Stomach (tissue), 19 donors: ENCODE measurements around the gene SERINC5. TPM values are rescaled to one million over a fixed set of nuclear protein-coding genes. Genes with fewer than 3 reads are reported as not detected.
"Not testable (repeated sequence)": the region's sequence is repeated elsewhere in the genome, so short reads cannot be mapped to it uniquely, and the experiment has no call there.

Experiments used
- DNase-seq, 2 donors: peaks; one replicate each; pipeline versions ENCODE4 v3.0.0 to v3.0.0-alpha.2; 2013 to 2019
- H3K27ac ChIP-seq, 5 donors: fragments of 200-600 bp in 4 of 5; sonication (generic) in 4 of 5; one replicate each; pipeline ENCODE4 v1.5.1; 2013 to 2019; ENCODE audit warnings: mild to moderate bottlenecking in 1 of 5, moderate library complexity in 1 of 5
- H3K27me3 ChIP-seq, 3 donors: fragments of 200-600 bp; sonication (generic); one replicate each; pipeline ENCODE4 v1.5.1; 2017 to 2019; ENCODE audit warnings: mixed run types in 1 of 3
- H3K36me3 ChIP-seq, 4 donors: fragments of 200-600 bp; sonication (generic); 1 replicate in 3 of 4; 2 replicates in 1 of 4; pipeline ENCODE4 v1.5.1; 2016 to 2019
- H3K4me1 ChIP-seq, 4 donors: fragments of 200-600 bp; sonication (generic); one replicate each; pipeline ENCODE4 v1.5.1; 2016 to 2019
- H3K4me3 ChIP-seq, 4 donors: fragments of 200-600 bp; sonication (generic) in 3 of 4; one replicate each; pipeline ENCODE4 v1.5.1; 2016 to 2019; ENCODE audit warnings: mild to moderate bottlenecking in 1 of 4
- H3K9me3 ChIP-seq, 4 donors: fragments of 200-600 bp; sonication (generic); one replicate each; pipeline ENCODE4 v1.5.1; 2016 to 2019
- EP300 ChIP-seq: sonication (generic); formaldehyde crosslinking; IDR thresholded peaks from one replicate; pipeline ENCODE4 v1.6.1; 2017; ENCODE audit warnings: antibody characterized with exemption
- POLR2A ChIP-seq, 4 donors: fragments of 450-650 bp; IDR thresholded peaks; one replicate each; pipeline ENCODE4 v1.6.1; 2016; ENCODE audit warnings: antibody characterized with exemption in 4 of 4, control low read depth in 2 of 4, mild to moderate bottlenecking in 1 of 4, moderate library complexity in 1 of 4
- POLR2AphosphoS5 ChIP-seq, 3 donors: sonication (generic); formaldehyde crosslinking; IDR thresholded peaks; one replicate each; pipeline ENCODE4 v1.6.1; 2016; ENCODE audit warnings: antibody characterized with exemption in 3 of 3
- WGBS, 5 donors: extraction: QIAGEN DNeasy Blood & Tissue Kit in 3 of 5; methylation state at CpG; one replicate each; pipeline versions ENCODE4 v1.1.5 to v1.1.7; 2013 to 2018; 5-methylcytosine and 5-hydroxymethylcytosine counted together
- intact Hi-C: fragments of 100-400 bp; cut with DNase I; formaldehyde crosslinking; loops from one replicate; pipeline ENCODE4 v1.15.1; 2023; ENCODE audit warnings: low total_unique reads
- long read RNA-seq, 10 donors: transcript quantifications; one replicate each; lab custom pipeline, GENCODE V29; 2026
- polyA plus RNA-seq, 3 donors: library from polyadenylated mRNA; stranded (reverse); fragments of 200-250 nt; gene quantifications; one replicate each; pipeline ENCODE4 v1.2.3, GENCODE V29; 2013
- total RNA-seq, 5 donors: library from RNA; depleted of rRNA; stranded (reverse); fragments of >200 nt; gene quantifications; one replicate each; pipeline versions ENCODE4 v1.1.0 to v1.2.3, GENCODE V29; 2014 to 2016
- TF ChIP-seq, protein P1 (sequence below), 7 experiments: fragments of 450-650 bp in 4 of 7; fragments of 200-600 bp in 3 of 7; sonication (generic) in 3 of 7; IDR thresholded peaks; one replicate each; pipeline ENCODE4 v1.5.1; 2016 to 2019; ENCODE audit warnings: antibody characterized with exemption in 7 of 7, control low read depth in 2 of 7, mild to moderate bottlenecking in 1 of 7
- donor health status: healthy with polysubstance abuse.
- donor health status: Bipolar disorder and iron deficiency.
- donor health status: healthy.

Gene SERINC5
- total RNA-seq: 10 to 100 TPM; 16.9 to 71.4 (median 34.3) TPM
- 1 to 10 TPM; 2.4 to 5.0 (median 3.3) TPM for polyA plus RNA-seq
- long read RNA-seq, donor 1, full-length matches to known transcripts: 7 of 7 reads
- long read RNA-seq, donor 1, partial matches to known transcripts: 0 of 7 reads
- long read RNA-seq, donor 1, other reads (novel, unspliced or antisense): 0 of 7 reads
- long read RNA-seq, donor 2, full-length matches to known transcripts: 9 of 9 reads
- long read RNA-seq, donor 2, partial matches to known transcripts: 0 of 9 reads
- long read RNA-seq, donor 2, other reads (novel, unspliced or antisense): 0 of 9 reads
- long read RNA-seq, donor 3, full-length matches to known transcripts: 4 of 4 reads
- long read RNA-seq, donor 3, partial matches to known transcripts: 0 of 4 reads
- long read RNA-seq, donor 3, other reads (novel, unspliced or antisense): 0 of 4 reads
- long read RNA-seq, donor 4: 0 reads
- long read RNA-seq, donor 5, full-length matches to known transcripts: 9 of 9 reads
- long read RNA-seq, donor 5, partial matches to known transcripts: 0 of 9 reads
- long read RNA-seq, donor 5, other reads (novel, unspliced or antisense): 0 of 9 reads
- long read RNA-seq, donor 6, full-length matches to known transcripts: 5 of 5 reads
- long read RNA-seq, donor 6, partial matches to known transcripts: 0 of 5 reads
- long read RNA-seq, donor 6, other reads (novel, unspliced or antisense): 0 of 5 reads
- long read RNA-seq, donor 7, full-length matches to known transcripts: 3 of 3 reads
- long read RNA-seq, donor 7, partial matches to known transcripts: 0 of 3 reads
- long read RNA-seq, donor 7, other reads (novel, unspliced or antisense): 0 of 3 reads
- long read RNA-seq, donor 8, full-length matches to known transcripts: 6 of 6 reads
- long read RNA-seq, donor 8, partial matches to known transcripts: 0 of 6 reads
- long read RNA-seq, donor 8, other reads (novel, unspliced or antisense): 0 of 6 reads
- long read RNA-seq, donor 9, full-length matches to known transcripts: 3 of 3 reads
- long read RNA-seq, donor 9, partial matches to known transcripts: 0 of 3 reads
- long read RNA-seq, donor 9, other reads (novel, unspliced or antisense): 0 of 3 reads
- long read RNA-seq, donor 10, full-length matches to known transcripts: 4 of 4 reads
- long read RNA-seq, donor 10, partial matches to known transcripts: 0 of 4 reads
- long read RNA-seq, donor 10, other reads (novel, unspliced or antisense): 0 of 4 reads

DNA sequence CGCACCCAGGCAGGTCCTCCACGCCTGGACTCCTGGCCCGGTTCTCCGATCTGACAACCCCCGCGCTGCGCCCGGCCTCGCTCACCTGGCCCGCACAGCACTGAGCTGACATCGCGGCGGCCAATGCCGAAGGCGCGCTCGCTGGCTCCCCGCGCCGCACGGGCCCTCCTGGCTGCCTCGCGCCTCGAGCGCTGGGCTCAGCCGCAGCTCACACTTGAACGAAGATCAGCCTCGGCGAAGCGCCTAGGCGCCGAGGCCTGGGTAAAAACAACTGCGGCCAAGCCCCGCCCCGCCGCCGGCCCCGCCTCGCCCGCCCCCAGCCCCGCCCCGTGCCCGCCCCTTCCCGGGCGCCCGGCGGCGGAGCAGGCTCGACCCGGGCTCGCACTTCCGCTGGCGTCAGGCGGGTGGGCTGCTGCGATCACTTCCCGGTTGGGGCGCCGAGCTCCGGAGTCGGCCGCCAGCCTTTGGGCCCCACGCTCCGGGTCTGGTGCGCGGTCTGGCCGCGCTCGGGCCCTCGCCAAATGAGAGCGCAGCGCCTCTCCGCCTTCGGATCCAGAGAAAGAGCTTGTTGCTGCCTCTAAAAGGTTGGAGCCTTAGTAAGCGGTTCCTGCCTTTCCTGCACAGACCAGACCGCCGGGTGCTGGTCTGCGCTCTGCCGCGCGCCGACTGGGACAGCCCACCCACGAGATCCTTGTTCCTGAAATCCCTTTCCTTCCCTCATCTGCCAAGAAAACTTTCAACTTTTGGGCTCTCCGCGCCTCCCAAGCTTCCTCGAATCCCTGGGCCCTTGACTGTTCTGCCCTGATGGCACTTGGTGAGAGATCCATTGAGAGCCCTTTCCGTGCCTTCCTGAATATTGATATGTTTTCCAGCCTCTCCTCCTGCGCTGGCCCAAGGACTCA is at the start of gene SERINC5:
TSS of gene SERINC5 (minus strand) at position 238 of the 902 bp plus-strand sequence. CDS start at position 112, 126 bp downstream.
- WGBS, 5 donors: 0 to 1% (median 1%) methylated on average over 14 to 87 of the region's 87 CpGs
- intact Hi-C loops: loop anchor here (10.0 kb wide), 1 partner anchor 71 kb away; no protein-coding TSS in a partner anchor
- Histone ChIP-seq H3K27ac (peak within 1 kb of the TSS; percentile 91 to 99 (median 98)), H3K9me3 (no peaks in the 10 kb centered on the region), H3K4me3 (peak within 1 kb of the TSS; percentile 71 to 91 (median 86)), H3K27me3 (no peaks in the 10 kb centered on the region), H3K36me3 (no peaks in the 10 kb centered on the region), H3K4me1 (peaks cover 27 to 54% (median 39%) of the 10 kb centered on the region in 4 donors)
- peak in 2 of 4 donors; percentile 60 to 83 for TF ChIP-seq POLR2A (IDR thresholded peaks at IDR 0.05)
- no peak for TF ChIP-seq EP300
- TF ChIP-seq POLR2AphosphoS5 (IDR thresholded peaks at IDR 0.05): peak; percentile 74 to 98 (median 95)
- DNase-seq: peak; percentile 85 to 96

DNA sequence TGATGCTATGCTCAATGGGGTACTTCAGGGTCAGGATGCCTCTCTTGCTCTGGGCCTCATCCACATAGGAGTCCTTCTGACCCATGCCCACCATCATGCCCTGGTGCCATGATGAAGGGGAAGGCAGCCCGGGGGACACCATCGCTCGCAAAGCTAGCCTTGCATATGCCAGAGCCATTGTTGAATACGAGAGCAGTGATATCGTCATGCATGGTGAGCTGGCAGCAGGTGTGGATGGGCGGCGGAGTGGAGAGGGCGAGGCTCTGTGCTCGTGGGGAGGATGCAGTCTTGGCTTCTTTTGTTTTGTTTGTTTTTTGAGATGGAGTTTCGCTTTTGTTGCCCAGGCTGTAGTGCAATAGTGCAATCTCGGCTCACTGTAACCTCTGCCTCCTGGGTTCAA is 46.8 kb upstream of the SERINC5 start:
- intact Hi-C loops: no loop called here
- no peaks in the 10 kb centered on the region for H3K27me3 ChIP-seq
- H3K27ac ChIP-seq: no peak overlapping the region
- H3K36me3 ChIP-seq: no peaks in the 10 kb centered on the region
- TF ChIP-seq POLR2AphosphoS5 (IDR thresholded peaks at IDR 0.05) (no peak), EP300 (no peak), POLR2A (IDR thresholded peaks at IDR 0.05) (no peak)
- no peaks in the 10 kb centered on the region for H3K4me1 ChIP-seq
- DNase-seq: no peak
- H3K9me3 ChIP-seq: no peaks in the 10 kb centered on the region
- 83 to 92% (median 88%) methylated on average over 11 of the region's 11 CpGs for WGBS, 5 donors
- no peak overlapping the region for H3K4me3 ChIP-seq

DNA sequence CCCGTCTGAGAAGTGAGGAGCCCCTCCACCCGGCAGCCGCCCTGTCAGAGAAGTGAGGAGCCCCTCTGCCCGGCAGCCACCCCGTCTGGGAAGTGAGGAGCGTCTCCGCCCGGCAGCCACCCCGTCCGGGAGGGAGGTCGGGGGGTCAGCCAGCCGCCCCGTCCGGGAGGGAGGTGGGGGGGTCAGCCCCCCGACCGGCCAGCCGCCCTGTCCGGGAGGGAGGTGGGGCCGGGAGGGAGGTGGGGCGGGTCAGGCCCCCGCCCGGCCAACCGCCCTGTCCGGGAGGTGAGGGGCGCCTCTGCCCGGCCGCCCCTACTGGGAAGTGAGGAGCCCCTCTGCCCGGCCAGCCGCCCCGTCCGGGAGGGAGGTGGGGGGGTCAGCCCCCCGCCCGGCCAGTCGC is 45.5 kb upstream of the SERINC5 start:
- H3K27ac ChIP-seq, H3K27me3 ChIP-seq, H3K36me3 ChIP-seq, H3K4me1 ChIP-seq, H3K9me3 ChIP-seq, intact Hi-C loops, H3K4me3 ChIP-seq, DNase-seq: not testable (repeated sequence)
- WGBS, 5 donors: 90 to 100% (median 93%) methylated on average over 6 to 15 of the region's 34 CpGs; no CpG with 5 or more reads in 1 of the 5 donors

DNA sequence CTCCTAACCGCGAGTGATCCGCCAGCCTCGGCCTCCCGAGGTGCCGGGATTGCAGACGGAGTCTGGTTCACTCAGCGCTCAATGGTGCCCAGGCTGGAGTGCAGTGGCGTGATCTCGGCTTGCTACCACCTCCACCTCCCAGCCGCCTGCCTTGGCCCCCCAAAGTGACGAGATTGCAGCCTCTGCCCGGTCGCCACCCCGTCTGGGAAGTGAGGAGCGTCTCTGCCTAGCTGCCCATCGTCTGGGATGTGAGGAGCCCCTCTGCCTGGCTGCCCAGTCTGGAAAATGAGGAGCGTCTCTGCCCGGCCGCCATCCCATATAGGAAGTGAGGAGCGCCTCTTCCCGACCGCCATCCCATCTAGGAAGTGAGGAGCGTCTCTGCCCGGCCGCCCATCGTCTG is 44.9 kb upstream of the SERINC5 start:
- H3K4me1 ChIP-seq, H3K27me3 ChIP-seq, H3K36me3 ChIP-seq, H3K9me3 ChIP-seq, intact Hi-C loops, DNase-seq, H3K27ac ChIP-seq, H3K4me3 ChIP-seq: not testable (repeated sequence)
- whole genome bisulfite sequencing, 5 donors: 93 to 98% (median 96%) methylated on average over 10 to 16 of the region's 27 CpGs; no CpG with 5 or more reads in 1 of the 5 donors

DNA sequence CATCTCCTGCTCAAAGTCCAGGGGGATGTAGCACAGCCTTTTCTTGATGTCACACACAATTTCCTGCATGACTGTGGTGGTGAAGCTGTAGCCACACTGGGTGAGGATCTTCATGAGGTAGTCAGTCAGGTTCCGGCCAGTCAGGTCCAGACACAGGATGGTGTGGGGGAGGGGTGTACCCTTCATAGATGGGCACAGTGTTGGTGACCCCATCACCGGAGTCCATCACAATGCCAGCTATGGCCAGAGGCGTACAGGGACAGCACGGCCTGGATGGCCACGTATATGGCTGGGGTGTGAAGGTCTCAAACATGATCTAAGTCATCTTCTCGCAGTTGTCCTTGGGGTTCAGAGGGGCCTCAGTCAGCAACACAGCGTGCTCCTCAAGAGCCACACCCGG is 44.3 kb upstream of the SERINC5 start:
- Histone ChIP-seq H3K27ac (no peak overlapping the region), H3K4me3 (no peak overlapping the region), H3K9me3 (no peaks in the 10 kb centered on the region), H3K27me3 (no peaks in the 10 kb centered on the region), H3K36me3 (no peaks in the 10 kb centered on the region), H3K4me1 (no peaks in the 10 kb centered on the region)
- DNase-seq: no peak
- no peak for TF ChIP-seq POLR2AphosphoS5 (IDR thresholded peaks at IDR 0.05)
- no peak for TF ChIP-seq EP300
- TF ChIP-seq POLR2A (IDR thresholded peaks at IDR 0.05): no peak
- TF ChIP-seq, protein P1, sequence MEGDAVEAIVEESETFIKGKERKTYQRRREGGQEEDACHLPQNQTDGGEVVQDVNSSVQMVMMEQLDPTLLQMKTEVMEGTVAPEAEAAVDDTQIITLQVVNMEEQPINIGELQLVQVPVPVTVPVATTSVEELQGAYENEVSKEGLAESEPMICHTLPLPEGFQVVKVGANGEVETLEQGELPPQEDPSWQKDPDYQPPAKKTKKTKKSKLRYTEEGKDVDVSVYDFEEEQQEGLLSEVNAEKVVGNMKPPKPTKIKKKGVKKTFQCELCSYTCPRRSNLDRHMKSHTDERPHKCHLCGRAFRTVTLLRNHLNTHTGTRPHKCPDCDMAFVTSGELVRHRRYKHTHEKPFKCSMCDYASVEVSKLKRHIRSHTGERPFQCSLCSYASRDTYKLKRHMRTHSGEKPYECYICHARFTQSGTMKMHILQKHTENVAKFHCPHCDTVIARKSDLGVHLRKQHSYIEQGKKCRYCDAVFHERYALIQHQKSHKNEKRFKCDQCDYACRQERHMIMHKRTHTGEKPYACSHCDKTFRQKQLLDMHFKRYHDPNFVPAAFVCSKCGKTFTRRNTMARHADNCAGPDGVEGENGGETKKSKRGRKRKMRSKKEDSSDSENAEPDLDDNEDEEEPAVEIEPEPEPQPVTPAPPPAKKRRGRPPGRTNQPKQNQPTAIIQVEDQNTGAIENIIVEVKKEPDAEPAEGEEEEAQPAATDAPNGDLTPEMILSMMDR (IDR thresholded peaks at IDR 0.05): no peak
- WGBS, 5 donors: 74 to 94% (median 79%) methylated on average over 8 of the region's 8 CpGs
- intact Hi-C loops: no loop called here
